Mesenteric fat pad (tissue), 1 donor: ENCODE results near the gene MICAL1. TPM values are rescaled to one million over a fixed set of nuclear protein-coding genes. Genes with fewer than 3 reads are reported as not detected.

Source experiments
- DNase-seq: peaks from one replicate; pipeline ENCODE4 v3.0.0-alpha.2; 2020; ENCODE audit warnings: low spot score
- total RNA-seq: library from RNA; stranded (reverse); fragmentation: NEBNext Ultra II Directional; extraction: Animal tissue kit (Norgen Biotek cat#: 25700); gene quantifications from one replicate; pipeline ENCODE4 v1.2.1, GENCODE V29; 2021
- donor health status: DM: yes; HTN: yes; CAD: no.

Gene MICAL1
- total RNA-seq, 1 donor from 2014 or later: 24.6 TPM

GRCh38 chr6:109456111-109456583, 575 bp upstream of the MICAL1 start:
- DNase-seq: no peak

- DNase-seq: no peak
These were observed 806 bp downstream of the MICAL1 start for GRCh38 chr6:109454496-109455436.

GRCh38 chr6:109453594-109454495, 1.7 kb downstream of the MICAL1 start:
- no peak for DNase-seq

- no peak for DNase-seq
These were observed 2.4 kb downstream of the MICAL1 start for GRCh38 chr6:109453156-109453555.

- no peak for DNase-seq
These were observed 3.4 kb downstream of the MICAL1 start for GRCh38 chr6:109452181-109452580.

- DNase-seq: no peak
These were observed 4.2 kb downstream of the MICAL1 start for GRCh38 chr6:109451376-109451775.

GRCh38 chr6:109450801-109451200, 4.8 kb downstream of the MICAL1 start:
- no peak for DNase-seq

- no peak for DNase-seq
These were observed 5.5 kb downstream of the MICAL1 start for GRCh38 chr6:109449795-109450673.

GRCh38 chr6:109449064-109449794, 6.3 kb downstream of the MICAL1 start:
- DNase-seq: no peak

- no peak for DNase-seq
These were observed 7.0 kb downstream of the MICAL1 start for GRCh38 chr6:109448615-109449014.

GRCh38 chr6:109447878-109448555, 7.6 kb downstream of the MICAL1 start:
- DNase-seq: no peak

- no peak for DNase-seq
These were observed 8.5 kb downstream of the MICAL1 start for GRCh38 chr6:109447087-109447486.

- DNase-seq: no peak
These were observed 9.0 kb downstream of the MICAL1 start for GRCh38 chr6:109446541-109446940.

- no peak for DNase-seq
These were observed 9.5 kb downstream of the MICAL1 start for GRCh38 chr6:109446072-109446471.

- DNase-seq: no peak
These were observed 10.2 kb downstream of the MICAL1 start for GRCh38 chr6:109445382-109445781.

GRCh38 chr6:109443425-109443950, 12.1 kb downstream of the MICAL1 start:
- no peak for DNase-seq

GRCh38 chr6:109442393-109442924, 13.1 kb downstream of the MICAL1 start:
- DNase-seq: no peak

GRCh38 chr6:109441069-109441816, 14.3 kb downstream of the MICAL1 start:
- no peak for DNase-seq
